ENCODE results near the gene GIT2. TPM values are rescaled to one million over a fixed set of nuclear protein-coding genes. Genes with fewer than 3 reads are reported as not detected.
"Not testable (repeated sequence)": the region's sequence is repeated elsewhere in the genome, so short reads cannot be mapped to it uniquely, and the experiment has no call there.

The GIT2 gene
- total and polyA plus RNA-seq, 12 donors = 24.3 to 80.9 (median 56.0) TPM

- Histone ChIP-seq H3K27ac (peak overlapping the region in 1 of 5 donors; percentile 28), H3K4me3 (no peak overlapping the region), H3K27me3 (no peaks in the 10 kb centered on the region), H3K36me3 (replicated peaks in 1 of 2) (peaks cover 0 to 12% of the 10 kb centered on the region in 2 donors), H3K4me1 (replicated peaks in 1 of 2) (peaks cover 5 to 11% of the 10 kb centered on the region in 2 donors), H3K9me3 (replicated peaks in 1 of 3) (no peaks in the 10 kb centered on the region)
- 79 to 84% (median 81%) methylated on average over 13 of the region's 13 CpGs for WGBS, 4 donors
- TF ChIP-seq CTCF (IDR thresholded peaks at IDR 0.05) = no peak
- TF ChIP-seq POLR2A (IDR thresholded peaks at IDR 0.05) = no peak
- DNase-seq = peak in 2 of 7 donors; percentile 43 to 45
- intact Hi-C loops (cut with DNase I) = no loop called here
These were observed 14.9 kb upstream of the GIT2 start for GRCh38 chr12:110010853-110011723.

- H3K27ac ChIP-seq; DNase-seq; H3K4me3 ChIP-seq; H3K27me3 ChIP-seq; H3K36me3 ChIP-seq (replicated peaks in 1 of 2); H3K9me3 ChIP-seq (replicated peaks in 1 of 3); intact Hi-C loops (cut with DNase I): not testable (repeated sequence)
- H3K4me1 ChIP-seq (replicated peaks in 1 of 2) = peaks cover 5 to 11% of the 10 kb centered on the region in 2 donors
- 92 to 96% (median 93%) methylated on average over 15 of the region's 15 CpGs for WGBS, 4 donors
These were observed 12.7 kb upstream of the GIT2 start for GRCh38 chr12:110008681-110009398.

- no peaks in the 10 kb centered on the region for H3K27me3 ChIP-seq
- peaks cover 5 to 11% of the 10 kb centered on the region in 2 donors for H3K4me1 ChIP-seq (replicated peaks in 1 of 2)
- no peak overlapping the region for H3K27ac ChIP-seq
- no peak for TF ChIP-seq POLR2A (IDR thresholded peaks at IDR 0.05)
- TF ChIP-seq CTCF (IDR thresholded peaks at IDR 0.05) = no peak
- DNase-seq = no peak
- intact Hi-C loops (cut with DNase I) = no loop called here
- H3K4me3 ChIP-seq = no peak overlapping the region
- no peaks in the 10 kb centered on the region for H3K9me3 ChIP-seq (replicated peaks in 1 of 3)
- no peaks in the 10 kb centered on the region for H3K36me3 ChIP-seq (replicated peaks in 1 of 2)
These were observed 11.7 kb upstream of the GIT2 start for GRCh38 chr12:110007881-110008280.

GRCh38 chr12:110006115-110006514 lies 9.9 kb upstream of the GIT2 start:
- intact Hi-C loops (cut with DNase I) = no loop called here
- 92 to 99% (median 98%) methylated on average over 4 of the region's 4 CpGs for WGBS, 4 donors
- no peaks in the 10 kb centered on the region for H3K27me3 ChIP-seq

More at GRCh38 chr12:110006115-110006514, 9.9 kb upstream of the GIT2 start:
- Histone ChIP-seq H3K27ac (no peak overlapping the region), H3K4me1 (replicated peaks in 1 of 2) (peaks cover 4 to 16% of the 10 kb centered on the region in 2 donors), H3K36me3 (replicated peaks in 1 of 2) (no peaks in the 10 kb centered on the region), H3K4me3 (no peak overlapping the region), H3K9me3 (replicated peaks in 1 of 3) (no peaks in the 10 kb centered on the region)
- TF ChIP-seq POLR2A (IDR thresholded peaks at IDR 0.05) (no peak), CTCF (IDR thresholded peaks at IDR 0.05) (no peak)
- no peak for DNase-seq

Measured in adrenal gland (tissue), 12 donors.